Parathyroid adenoma (tissue), 2 donors: ENCODE data around the gene ACADS.

Experiments
- H2AFZ ChIP-seq: fragments of 300-600 bp; sonication (generic); one replicate; pipeline ENCODE4 v1.7.0; 2017; ENCODE audit warnings: antibody characterized with exemption, mild to moderate bottlenecking
- H3K27ac ChIP-seq: fragments of 300-600 bp; sonication (generic); one replicate; pipeline ENCODE4 v1.7.0; 2017
- H3K27me3 ChIP-seq: fragments of 300-600 bp; sonication (generic); one replicate; pipeline ENCODE4 v1.7.0; 2017; ENCODE audit warnings: low read length; ENCODE audit not compliant: control insufficient read depth, insufficient read depth
- H3K36me3 ChIP-seq: fragments of 300-600 bp; sonication (generic); one replicate; pipeline ENCODE4 v1.7.0; 2017; ENCODE audit warnings: low read length; ENCODE audit not compliant: control insufficient read depth, insufficient read depth
- H3K4me1 ChIP-seq: fragments of 300-600 bp; sonication (generic); one replicate; pipeline ENCODE4 v1.7.0; 2017; ENCODE audit warnings: control low read depth
- H3K4me2 ChIP-seq: fragments of 300-600 bp; sonication (generic); one replicate; pipeline ENCODE4 v1.7.0; 2017; ENCODE audit warnings: low read length
- H3K4me3 ChIP-seq: fragments of 300-600 bp; sonication (generic); one replicate; pipeline ENCODE4 v1.7.0; 2017; ENCODE audit warnings: low read depth, low read length
- H3K79me2 ChIP-seq: fragments of 300-600 bp; sonication (generic); one replicate; pipeline ENCODE4 v1.7.0; 2017; ENCODE audit warnings: control low read depth
- H3K9ac ChIP-seq: fragments of 300-600 bp; sonication (generic); one replicate; pipeline ENCODE4 v1.7.0; 2017; ENCODE audit warnings: mild to moderate bottlenecking
- H3K9me3 ChIP-seq: fragments of 300-600 bp; sonication (generic); one replicate; pipeline ENCODE4 v1.7.0; 2017; ENCODE audit warnings: low read length; ENCODE audit not compliant: control insufficient read depth
- TF ChIP-seq, protein P1 (sequence below): fragments of 300-600 bp; sonication (generic); IDR thresholded peaks from one replicate; pipeline ENCODE4 v1.7.0; 2017; ENCODE audit warnings: antibody characterized with exemption, mild to moderate bottlenecking
- donor health status: primary hyperparathyroidism.

ACADS gene

DNA sequence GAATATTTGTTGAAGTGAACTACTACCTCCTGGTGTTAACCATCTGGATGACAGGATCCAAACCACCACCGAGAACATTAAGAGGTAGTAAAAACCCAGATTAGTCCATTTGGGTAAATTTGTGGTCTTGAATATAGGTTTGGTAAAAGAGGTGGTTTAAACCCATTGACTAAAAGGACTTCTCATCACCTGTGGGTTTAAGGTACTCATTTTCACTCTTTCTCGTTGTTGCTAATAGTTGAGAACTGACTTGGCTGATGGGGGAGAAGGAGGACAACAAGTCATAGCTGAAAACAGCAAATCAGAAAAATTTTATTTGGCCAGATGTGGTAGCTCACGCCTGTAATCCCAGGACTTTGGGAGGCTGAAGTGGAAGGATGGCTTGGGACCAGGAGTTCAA lies 59.2 kb downstream of the ACADS start:
- Histone ChIP-seq H2AFZ (no peak overlapping the region), H3K27ac (no peak overlapping the region), H3K36me3 (no peaks in the 10 kb centered on the region), H3K79me2 (no peaks in the 10 kb centered on the region), H3K4me1 (peaks cover 10% of the 10 kb centered on the region), H3K4me2 (no peak overlapping the region), H3K4me3 (no peak overlapping the region), H3K9ac (no peak overlapping the region), H3K9me3 (no peaks in the 10 kb centered on the region), H3K27me3 (no peaks in the 10 kb centered on the region)
- TF ChIP-seq, protein P1, sequence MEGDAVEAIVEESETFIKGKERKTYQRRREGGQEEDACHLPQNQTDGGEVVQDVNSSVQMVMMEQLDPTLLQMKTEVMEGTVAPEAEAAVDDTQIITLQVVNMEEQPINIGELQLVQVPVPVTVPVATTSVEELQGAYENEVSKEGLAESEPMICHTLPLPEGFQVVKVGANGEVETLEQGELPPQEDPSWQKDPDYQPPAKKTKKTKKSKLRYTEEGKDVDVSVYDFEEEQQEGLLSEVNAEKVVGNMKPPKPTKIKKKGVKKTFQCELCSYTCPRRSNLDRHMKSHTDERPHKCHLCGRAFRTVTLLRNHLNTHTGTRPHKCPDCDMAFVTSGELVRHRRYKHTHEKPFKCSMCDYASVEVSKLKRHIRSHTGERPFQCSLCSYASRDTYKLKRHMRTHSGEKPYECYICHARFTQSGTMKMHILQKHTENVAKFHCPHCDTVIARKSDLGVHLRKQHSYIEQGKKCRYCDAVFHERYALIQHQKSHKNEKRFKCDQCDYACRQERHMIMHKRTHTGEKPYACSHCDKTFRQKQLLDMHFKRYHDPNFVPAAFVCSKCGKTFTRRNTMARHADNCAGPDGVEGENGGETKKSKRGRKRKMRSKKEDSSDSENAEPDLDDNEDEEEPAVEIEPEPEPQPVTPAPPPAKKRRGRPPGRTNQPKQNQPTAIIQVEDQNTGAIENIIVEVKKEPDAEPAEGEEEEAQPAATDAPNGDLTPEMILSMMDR = no peak

DNA sequence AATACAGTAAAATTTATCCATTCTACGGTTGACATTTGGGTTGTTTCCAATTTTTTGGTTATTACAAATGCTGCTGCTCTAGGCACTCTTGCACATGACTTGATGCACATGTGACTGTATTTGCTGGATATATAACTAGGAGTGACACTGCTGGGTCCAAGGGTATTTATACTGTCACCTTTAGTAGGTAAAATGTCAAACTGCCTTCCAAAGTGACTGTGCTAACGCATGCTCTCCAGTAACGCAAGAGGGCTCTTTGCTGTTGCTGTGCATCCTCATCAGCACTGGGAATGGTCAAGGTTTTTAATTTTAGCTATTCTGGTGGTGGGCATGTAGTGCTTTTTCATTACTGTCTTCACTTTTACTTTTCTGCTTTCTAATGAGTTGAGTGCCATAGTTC lies 62.3 kb downstream of the ACADS start:
- TF ChIP-seq, protein P1 = no peak
- Histone ChIP-seq H3K4me1 (peaks cover 6% of the 10 kb centered on the region), H3K4me3 (no peak overlapping the region), H3K27me3 (no peaks in the 10 kb centered on the region), H2AFZ (no peak overlapping the region), H3K79me2 (no peaks in the 10 kb centered on the region), H3K9ac (no peak overlapping the region), H3K27ac (no peak overlapping the region), H3K9me3 (no peaks in the 10 kb centered on the region), H3K36me3 (no peaks in the 10 kb centered on the region), H3K4me2 (no peak overlapping the region)
